WTC11 (cell line): ENCODE results near the gene CFAP299. TPM values are rescaled to one million over a fixed set of nuclear protein-coding genes. Genes with fewer than 3 reads are reported as not detected.

ENCODE experiments used
- ATAC-seq: fragments of 200-7000 bp; cut with Tn5 transposase; 2 replicates; pipeline ENCODE4 v1.10.0; 2021; ENCODE audit warnings: mild to moderate bottlenecking, moderate library complexity
- CTCF ChIA-PET: fragments of 300-600 bp; sonication (Branson Sonifier 250); formaldehyde crosslinking; loops from one replicate; lab custom pipeline; 2021; ENCODE audit warnings: antibody characterized with exemption; lab: Charles Lee
- POLR2A ChIA-PET: fragments of 350-600 bp; sonication (Branson Sonifier 250); formaldehyde crosslinking; loops from one replicate; lab custom pipeline; 2021; ENCODE audit warnings: antibody characterized with exemption; lab: Charles Lee
- DNase-seq: peaks from one replicate; pipeline ENCODE4 v3.0.0; 2021; ENCODE audit warnings: low spot score
- H3K27ac Mint-ChIP-seq: 2 replicates; pipeline ENCODE4 v1.8.0; 2021; ENCODE audit warnings: mixed read lengths
- H3K27me3 Mint-ChIP-seq: 2 replicates; pipeline ENCODE4 v1.8.0; 2021; ENCODE audit warnings: low read depth, mild to moderate bottlenecking, moderate library complexity, mixed read lengths
- H3K36me3 Mint-ChIP-seq: 2 replicates; pipeline ENCODE4 v1.8.0; 2021; ENCODE audit warnings: mixed read lengths
- H3K4me1 Mint-ChIP-seq: 2 replicates; pipeline ENCODE4 v1.8.0; 2022; ENCODE audit warnings: mixed read lengths
- H3K4me3 Mint-ChIP-seq: 2 replicates; pipeline ENCODE4 v1.8.0; 2021; ENCODE audit warnings: mild to moderate bottlenecking, moderate library complexity, mixed read lengths
- H3K9me3 Mint-ChIP-seq: 2 replicates; pipeline ENCODE4 v1.8.0; 2021; ENCODE audit warnings: mixed read lengths
- ARID4B ChIP-seq: sonication (generic); formaldehyde crosslinking; IDR thresholded peaks from 2 replicates; pipeline ENCODE4 v1.8.0; 2023; ENCODE audit warnings: missing genetic modification reagents, mild to moderate bottlenecking, borderline replicate concordance
- ATF1 ChIP-seq: sonication (generic); formaldehyde crosslinking; IDR thresholded peaks from 2 replicates; pipeline ENCODE4 v1.8.1; 2023; ENCODE audit warnings: mild to moderate bottlenecking, moderate library complexity, missing genetic modification reagents
- CTCF ChIP-seq: fragments of 200-600 bp; IDR thresholded peaks from 2 replicates; pipeline ENCODE4 v1.8.0; 2022; ENCODE audit warnings: antibody characterized with exemption
- ELF4 ChIP-seq: sonication (generic); formaldehyde crosslinking; IDR thresholded peaks from 2 replicates; pipeline ENCODE4 v1.8.1; 2022; ENCODE audit warnings: low read depth, mild to moderate bottlenecking, moderate library complexity, missing genetic modification reagents
- IRF2 ChIP-seq: sonication (generic); formaldehyde crosslinking; IDR thresholded peaks from 2 replicates; pipeline ENCODE4 v1.8.0; 2022; ENCODE audit warnings: low read depth, missing genetic modification reagents, borderline replicate concordance
- JAZF1 ChIP-seq: fragments of 250-450 bp; sonication (Bioruptor Pico); IDR thresholded peaks from 2 replicates; pipeline ENCODE4 v1.9.0; 2021; ENCODE audit warnings: moderate library complexity, mild to moderate bottlenecking, inconsistent platforms
- MXD4 ChIP-seq: fragments of 250-450 bp; sonication (Bioruptor Pico); IDR thresholded peaks from 2 replicates; pipeline ENCODE4 v1.8.0; 2021; ENCODE audit warnings: mild to moderate bottlenecking, moderate library complexity, borderline replicate concordance
- NR1H2 ChIP-seq: sonication (generic); formaldehyde crosslinking; IDR thresholded peaks from 2 replicates; pipeline ENCODE4 v1.9.0; 2021; ENCODE audit warnings: mild to moderate bottlenecking, moderate library complexity, missing genetic modification reagents
- PREB ChIP-seq: sonication (generic); formaldehyde crosslinking; IDR thresholded peaks from 2 replicates; pipeline ENCODE4 v1.8.1; 2022; ENCODE audit warnings: mild to moderate bottlenecking, missing genetic modification reagents, moderate library complexity, borderline replicate concordance
- RORB ChIP-seq: fragments of 250-450 bp; sonication (Bioruptor Pico); IDR thresholded peaks from 2 replicates; pipeline ENCODE4 v1.9.0; 2021; ENCODE audit warnings: mild to moderate bottlenecking
- SMAD3 ChIP-seq: sonication (generic); formaldehyde crosslinking; IDR thresholded peaks from 2 replicates; pipeline ENCODE4 v1.8.0; 2022; ENCODE audit warnings: missing genetic modification reagents, mild to moderate bottlenecking, borderline replicate concordance
- SMAD4 ChIP-seq: sonication (generic); formaldehyde crosslinking; IDR thresholded peaks from 2 replicates; pipeline ENCODE4 v1.8.0; 2022; ENCODE audit warnings: mild to moderate bottlenecking, missing genetic modification reagents
- SOX15 ChIP-seq: fragments of 250-450 bp; sonication (Bioruptor Pico); IDR thresholded peaks from 2 replicates; pipeline ENCODE4 v1.9.0; 2021; ENCODE audit warnings: mild to moderate bottlenecking
- USF1 ChIP-seq: sonication (generic); formaldehyde crosslinking; IDR thresholded peaks from 2 replicates; pipeline ENCODE4 v1.8.0; 2022; ENCODE audit warnings: mild to moderate bottlenecking, missing genetic modification reagents
- ZNF121 ChIP-seq: sonication (generic); formaldehyde crosslinking; IDR thresholded peaks from 2 replicates; pipeline ENCODE4 v1.8.0; 2023; ENCODE audit warnings: missing genetic modification reagents
- ZNF423 ChIP-seq: fragments of 250-450 bp; sonication (Bioruptor Pico); IDR thresholded peaks from 2 replicates; pipeline ENCODE4 v2.1.2; 2022; ENCODE audit warnings: mild to moderate bottlenecking, moderate library complexity
- total RNA-seq: library from RNA; stranded (reverse); gene quantifications from 3 replicates; pipeline ENCODE4 v1.2.3, GENCODE V29; 2021
- TF ChIP-seq, protein P1 (sequence below): sonication (generic); formaldehyde crosslinking; IDR thresholded peaks from 2 replicates; pipeline ENCODE4 v1.8.1; 2022; ENCODE audit warnings: mild to moderate bottlenecking, moderate library complexity, missing genetic modification reagents
- TF ChIP-seq, protein P2 (sequence below): sonication (generic); formaldehyde crosslinking; IDR thresholded peaks from 2 replicates; pipeline ENCODE4 v1.8.0; 2022; ENCODE audit warnings: mild to moderate bottlenecking, missing genetic modification reagents
- TF ChIP-seq, protein P3 (sequence below): fragments of 250-450 bp; sonication (Bioruptor Pico); IDR thresholded peaks from 2 replicates; pipeline ENCODE4 v1.8.0; 2021; ENCODE audit warnings: mild to moderate bottlenecking
- TF ChIP-seq, protein P4 (sequence below): fragments of 250-450 bp; sonication (Bioruptor Pico); IDR thresholded peaks from 2 replicates; pipeline ENCODE4 v2.1.2; 2022; ENCODE audit warnings: mild to moderate bottlenecking, moderate library complexity

CFAP299 gene
- total RNA-seq, 1 experiment from 2014 or later, result not detected

DNA sequence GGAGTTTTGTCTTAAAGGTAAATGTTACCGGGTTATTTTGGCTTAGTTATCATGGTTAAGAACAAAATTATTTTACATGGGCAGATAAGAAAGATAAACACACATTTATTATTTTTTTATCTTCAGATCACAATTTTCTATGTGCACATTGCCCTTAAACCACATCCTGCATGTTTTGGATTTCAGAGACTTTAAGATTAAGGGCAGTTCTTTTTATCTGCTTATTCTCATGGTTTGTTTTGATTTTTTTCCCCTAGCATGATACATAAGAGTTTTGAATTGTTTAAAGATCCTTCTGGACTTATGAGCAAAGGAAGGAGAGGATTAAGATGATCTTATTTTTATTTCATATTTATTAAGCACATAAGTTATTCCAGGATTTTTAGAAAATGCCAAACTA, 504.9 kb downstream of the CFAP299 start:
- peaks cover 9% of the 10 kb centered on the region; the same call in 1 of the 2 replicates for H3K9me3 Mint-ChIP-seq
- TF ChIP-seq, protein P1, sequence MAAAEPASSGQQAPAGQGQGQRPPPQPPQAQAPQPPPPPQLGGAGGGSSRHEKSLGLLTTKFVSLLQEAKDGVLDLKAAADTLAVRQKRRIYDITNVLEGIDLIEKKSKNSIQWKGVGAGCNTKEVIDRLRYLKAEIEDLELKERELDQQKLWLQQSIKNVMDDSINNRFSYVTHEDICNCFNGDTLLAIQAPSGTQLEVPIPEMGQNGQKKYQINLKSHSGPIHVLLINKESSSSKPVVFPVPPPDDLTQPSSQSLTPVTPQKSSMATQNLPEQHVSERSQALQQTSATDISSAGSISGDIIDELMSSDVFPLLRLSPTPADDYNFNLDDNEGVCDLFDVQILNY (CRISPR knock-in tag), result no peak
- TF ChIP-seq JAZF1 (CRISPR knock-in tag) (no peak), ARID4B (CRISPR knock-in tag) (no peak), MXD4 (CRISPR knock-in tag) (no peak), RORB (CRISPR knock-in tag) (no peak), PREB (no peak), ATF1 (CRISPR knock-in tag) (no peak)
- TF ChIP-seq, protein P2, sequence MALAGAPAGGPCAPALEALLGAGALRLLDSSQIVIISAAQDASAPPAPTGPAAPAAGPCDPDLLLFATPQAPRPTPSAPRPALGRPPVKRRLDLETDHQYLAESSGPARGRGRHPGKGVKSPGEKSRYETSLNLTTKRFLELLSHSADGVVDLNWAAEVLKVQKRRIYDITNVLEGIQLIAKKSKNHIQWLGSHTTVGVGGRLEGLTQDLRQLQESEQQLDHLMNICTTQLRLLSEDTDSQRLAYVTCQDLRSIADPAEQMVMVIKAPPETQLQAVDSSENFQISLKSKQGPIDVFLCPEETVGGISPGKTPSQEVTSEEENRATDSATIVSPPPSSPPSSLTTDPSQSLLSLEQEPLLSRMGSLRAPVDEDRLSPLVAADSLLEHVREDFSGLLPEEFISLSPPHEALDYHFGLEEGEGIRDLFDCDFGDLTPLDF (CRISPR knock-in tag), result no peak
- TF ChIP-seq, protein P3, sequence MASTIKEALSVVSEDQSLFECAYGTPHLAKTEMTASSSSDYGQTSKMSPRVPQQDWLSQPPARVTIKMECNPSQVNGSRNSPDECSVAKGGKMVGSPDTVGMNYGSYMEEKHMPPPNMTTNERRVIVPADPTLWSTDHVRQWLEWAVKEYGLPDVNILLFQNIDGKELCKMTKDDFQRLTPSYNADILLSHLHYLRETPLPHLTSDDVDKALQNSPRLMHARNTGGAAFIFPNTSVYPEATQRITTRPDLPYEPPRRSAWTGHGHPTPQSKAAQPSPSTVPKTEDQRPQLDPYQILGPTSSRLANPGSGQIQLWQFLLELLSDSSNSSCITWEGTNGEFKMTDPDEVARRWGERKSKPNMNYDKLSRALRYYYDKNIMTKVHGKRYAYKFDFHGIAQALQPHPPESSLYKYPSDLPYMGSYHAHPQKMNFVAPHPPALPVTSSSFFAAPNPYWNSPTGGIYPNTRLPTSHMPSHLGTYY (CRISPR knock-in tag), result no peak
- TF ChIP-seq, all 79 proteins: peak for 0

DNA sequence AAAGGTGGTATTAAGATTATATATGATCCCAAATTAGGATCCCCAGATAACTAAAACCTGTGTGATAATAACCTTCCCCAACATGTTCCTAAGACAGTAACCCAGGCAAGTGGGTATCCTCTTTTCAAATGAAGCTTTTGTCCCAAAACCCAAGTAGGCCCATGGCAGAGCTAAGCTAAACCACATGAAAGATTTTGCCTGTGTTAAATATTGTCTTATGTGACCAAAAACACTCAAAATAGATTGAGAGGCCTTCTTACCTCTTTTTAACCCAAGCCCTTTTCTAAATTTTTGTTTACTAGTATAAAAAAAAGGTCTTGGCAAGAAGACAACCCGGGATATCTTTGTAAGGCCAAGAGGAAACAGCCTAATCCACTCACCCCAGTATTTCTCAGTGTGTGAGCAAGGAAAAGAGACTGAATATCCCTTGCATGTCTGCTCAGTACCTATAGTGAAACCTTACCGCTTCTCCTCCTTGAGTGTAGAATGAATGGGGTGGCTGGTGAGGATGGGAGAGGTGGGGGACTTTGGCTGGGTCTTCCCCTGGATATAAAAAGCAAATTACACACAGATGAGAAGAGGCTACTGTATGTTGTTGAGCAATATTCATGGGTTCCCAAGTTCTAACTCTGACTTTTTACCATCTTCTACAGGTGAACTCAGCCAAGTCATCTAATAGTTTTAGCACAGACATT, 506.2 kb downstream of the CFAP299 start:
- ChIA-PET CTCF (interaction anchor here (0.6 kb wide), 1 partner anchor 199 kb away, joined by 3 read pairs; no protein-coding TSS in a partner anchor), POLR2A (no interaction called here)
- Mint-ChIP-seq H3K4me3 (no peak overlapping the region), H3K36me3 (no peaks in the 10 kb centered on the region; the same call in 1 of the 2 replicates), H3K4me1 (no peaks in the 10 kb centered on the region), H3K27ac (no peak overlapping the region), H3K9me3 (peaks cover 15% of the 10 kb centered on the region), H3K27me3 (no peaks in the 10 kb centered on the region)
- DNase-seq, result no peak
- ATAC-seq, result no peak
- TF ChIP-seq, protein P4, sequence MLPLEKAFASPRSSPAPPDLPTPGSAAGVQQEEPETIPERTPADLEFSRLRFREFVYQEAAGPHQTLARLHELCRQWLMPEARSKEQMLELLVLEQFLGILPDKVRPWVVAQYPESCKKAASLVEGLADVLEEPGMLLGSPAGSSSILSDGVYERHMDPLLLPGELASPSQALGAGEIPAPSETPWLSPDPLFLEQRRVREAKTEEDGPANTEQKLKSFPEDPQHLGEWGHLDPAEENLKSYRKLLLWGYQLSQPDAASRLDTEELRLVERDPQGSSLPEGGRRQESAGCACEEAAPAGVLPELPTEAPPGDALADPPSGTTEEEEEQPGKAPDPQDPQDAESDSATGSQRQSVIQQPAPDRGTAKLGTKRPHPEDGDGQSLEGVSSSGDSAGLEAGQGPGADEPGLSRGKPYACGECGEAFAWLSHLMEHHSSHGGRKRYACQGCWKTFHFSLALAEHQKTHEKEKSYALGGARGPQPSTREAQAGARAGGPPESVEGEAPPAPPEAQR (CRISPR knock-in tag), result no peak
- TF ChIP-seq USF1 (CRISPR knock-in tag), result no peak
- TF ChIP-seq CTCF, result no peak
- no peak for TF ChIP-seq JAZF1 (CRISPR knock-in tag)
- no peak for TF ChIP-seq ZNF121 (CRISPR knock-in tag)
- no peak for TF ChIP-seq SOX15 (CRISPR knock-in tag)
- no peak for TF ChIP-seq SMAD4 (CRISPR knock-in tag)
- TF ChIP-seq ZNF423 (CRISPR knock-in tag), result no peak
- TF ChIP-seq ELF4 (CRISPR knock-in tag), result no peak
- TF ChIP-seq NR1H2 (CRISPR knock-in tag), result no peak
- TF ChIP-seq IRF2 (CRISPR knock-in tag), result no peak
- TF ChIP-seq SMAD3 (CRISPR knock-in tag), result no peak

More for the DNA sequence above, 504.9 kb downstream of the CFAP299 start:
- ATAC-seq (no peak), DNase-seq (no peak)
- no peaks in the 10 kb centered on the region for H3K27me3 Mint-ChIP-seq
- H3K27ac Mint-ChIP-seq, result no peak overlapping the region
- ChIA-PET POLR2A (no interaction called here), CTCF (no interaction called here)
- H3K4me3 Mint-ChIP-seq, result no peak overlapping the region
- no peaks in the 10 kb centered on the region; the same call in 1 of the 2 replicates for H3K36me3 Mint-ChIP-seq
- H3K4me1 Mint-ChIP-seq, result no peaks in the 10 kb centered on the region
